ENCODE measurements around the gene RBPMS2. TPM values are rescaled to one million over a fixed set of nuclear protein-coding genes. Genes with fewer than 3 reads are reported as not detected.
A peak's percentile ranks its signal among the peaks of the same experiment; 100 is the strongest.

RBPMS2 gene
- total and polyA plus RNA-seq, 2 of the 8 experiments (the other 6 are each of a cell fraction or from before 2014, with no cell fraction given), result 55.8 to 238 TPM

DNA sequence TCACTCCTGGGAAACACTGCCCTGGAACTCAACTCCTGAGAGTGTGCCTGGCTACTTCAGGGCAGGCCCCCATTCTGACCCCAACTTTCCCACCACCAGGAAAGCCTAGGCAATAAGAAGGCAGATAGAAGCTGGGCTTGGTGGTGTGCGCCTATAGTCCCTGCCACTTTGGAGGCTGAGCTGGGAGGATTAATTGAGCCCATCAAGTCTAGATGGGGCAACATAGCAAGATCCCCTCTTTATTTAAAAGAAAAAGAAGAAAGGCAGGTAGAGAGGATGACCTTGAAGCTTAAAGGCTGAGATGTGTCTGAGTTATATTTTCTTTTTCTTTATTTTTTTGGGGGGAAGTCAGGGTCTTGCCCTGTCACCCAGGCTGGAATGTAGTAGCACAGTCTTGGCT lies 4.2 kb upstream of the RBPMS2 start:
- Histone ChIP-seq H2BK20ac (ENCODE audit: low read length) (peak overlapping the region; percentile 43; the same call in 1 of the 2 replicates), H3K4ac (replicated peaks; ENCODE audit: insufficient read length, low read depth, low read length) (peak overlapping the region; percentile 61), H3K23me2 (ENCODE audit: low read depth, low read length) (no peaks in the 10 kb centered on the region; the same call in 1 of the 2 replicates), H2BK120ac (replicated peaks; ENCODE audit: low read depth, low read length) (no peak overlapping the region), H3K79me1 (ENCODE audit: low read depth, low read length) (no peaks in the 10 kb centered on the region), H3K27me3 (replicated peaks in 1 of 4; ENCODE audit: control insufficient read depth in 3 of 4, extremely low read depth in 1 of 4, insufficient read depth in 3 of 4, low read length in 3 of 4) (no peaks in the 10 kb centered on the region), H3K79me2 (ENCODE audit: control insufficient read depth in 1 of 2, insufficient read depth in 2 of 2, low read length in 2 of 2) (peaks cover 4 to 25% of the 10 kb centered on the region in 2 experiments), H2AK5ac (ENCODE audit: low read depth, low read length) (no peak overlapping the region), H3K27ac (ENCODE audit: low read depth, low read length) (no peak overlapping the region), H4K8ac (ENCODE audit: extremely low read depth, insufficient read depth, low read length) (no peak overlapping the region), H3K4me3 (ENCODE audit: extremely low read depth in 1 of 4, insufficient read depth in 2 of 4, low read depth in 3 of 4, low read length in 4 of 4) (no peak overlapping the region), H4K20me1 (replicated peaks in 1 of 2; ENCODE audit: control insufficient read depth in 1 of 2, insufficient read depth in 2 of 2, low read length in 2 of 2) (no peaks in the 10 kb centered on the region), H3K14ac (ENCODE audit: insufficient read length) (no peak overlapping the region), H3K36me3 (ENCODE audit: control insufficient read depth in 2 of 4, insufficient read depth in 4 of 4, low read length in 3 of 4) (no peaks in the 10 kb centered on the region), H3K9me3 (ENCODE audit: insufficient read depth in 2 of 2, low read depth in 1 of 2, low read length in 1 of 2) (no peaks in the 10 kb centered on the region), H3K4me2 (ENCODE audit: insufficient read depth in 1 of 2, low read depth in 2 of 2, low read length in 2 of 2) (no peak overlapping the region), H2BK15ac (ENCODE audit: low read length) (0 out of 2 replicates have a peak overlapping the region, but pooled peaks have one; percentile 22), H3K18ac (ENCODE audit: extremely low read depth, low read length) (0 out of 2 replicates have a peak overlapping the region, but pooled peaks have one; percentile 34), H4K5ac (ENCODE audit: insufficient read length, low read depth, low read length) (no peak overlapping the region), H3K9ac (replicated peaks in 1 of 4; ENCODE audit: extremely low read depth in 1 of 4, low read depth in 3 of 4, low read length in 3 of 4) (no peak overlapping the region), H2BK5ac (ENCODE audit: low read depth, low read length) (peak overlapping the region; percentile 6; the same call in 1 of the 2 replicates), H4K91ac (replicated peaks; ENCODE audit: insufficient read length, low read length) (no peak overlapping the region), H3K23ac (ENCODE audit: insufficient read length) (no peak overlapping the region), H2BK12ac (ENCODE audit: low read depth, low read length) (0 out of 2 replicates have a peak overlapping the region, but pooled peaks have one; percentile 13), H3K56ac (replicated peaks; ENCODE audit: insufficient read length, low read depth, low read length) (no peak overlapping the region), H2AFZ (ENCODE audit: low read length) (no peak overlapping the region), H3K4me1 (replicated peaks in 1 of 4; ENCODE audit: control insufficient read depth in 3 of 4, insufficient read depth in 4 of 4, low read length in 3 of 4) (peaks cover 7 to 22% (median 16%) of the 10 kb centered on the region in 4 experiments)
- CTCF ChIA-PET (ENCODE audit: partially characterized antibody), result interaction anchor here (0.7 to 10.7 kb wide), 10 partner anchors 11 to 224 kb away, joined by 3 to 129 read pairs (median 4); no protein-coding TSS in a partner anchor
- 100% methylated on average over 1 of the region's 1 CpG; no CpG with 5 or more reads in 1 of the 2 experiments for WGBS, 2 experiments (ENCODE audit: extremely low coverage in 1 of 2, insufficient coverage in 1 of 2, insufficient read length in 1 of 2, insufficient replicate concordance in 2 of 2, low coverage in 1 of 2, low lambda C conversion rate in 2 of 2, missing lambda C conversion rate in 1 of 2)
- DNase-seq (ENCODE audit: low read depth in 1 of 2, low spot score in 2 of 2) (no peak), FAIRE-seq (no peak)
- POLR2A ChIA-PET (ENCODE audit: partially characterized antibody), result interaction anchor here (1.0 to 25.1 kb wide), 9 partner anchors 12 to 80 kb away, joined by 3 to 748 read pairs (median 3); no protein-coding TSS in a partner anchor
- TF ChIP-seq TCF12 (IDR thresholded peaks at IDR 0.05; ENCODE audit: low read depth, low read length), result no peak
- TF ChIP-seq KDM5A (IDR thresholded peaks at IDR 0.05; ENCODE audit: low read length), result no peak
- TF ChIP-seq SIN3A (conservative IDR thresholded peaks at IDR 0.05 in 1 of 2, IDR thresholded peaks at IDR 0.05 in 1 of 2; ENCODE audit: low read depth in 1 of 2, low read length in 2 of 2), result no peak
- TF ChIP-seq RNF2 (IDR thresholded peaks at IDR 0.05; ENCODE audit: borderline replicate concordance, low read depth, low read length, missing control alignments, poor library complexity, severe bottlenecking), result no peak
- TF ChIP-seq CTBP2 (IDR thresholded peaks at IDR 0.05; ENCODE audit: borderline replicate concordance, insufficient read depth, insufficient read length, low read length), result no peak

Measured in H1 (cell line).